ENCODE results near the gene TRIM37. TPM values are rescaled to one million over a fixed set of nuclear protein-coding genes. Genes with fewer than 3 reads are reported as not detected.
"Not testable (repeated sequence)": the region's sequence is repeated elsewhere in the genome, so short reads cannot be mapped to it uniquely, and the experiment has no call there.

Gene TRIM37
- total RNA-seq, 1 donor from 2014 or later = 24.8 TPM

- Mint-ChIP-seq H3K4me3 (ENCODE audit: unreplicated experiment) (no peak overlapping the region), H3K27me3 (ENCODE audit: unreplicated experiment) (no peaks in the 10 kb centered on the region), H3K36me3 (ENCODE audit: low read depth, unreplicated experiment) (no peaks in the 10 kb centered on the region), H3K4me1 (ENCODE audit: unreplicated experiment) (no peaks in the 10 kb centered on the region), H3K9me3 (ENCODE audit: unreplicated experiment) (no peaks in the 10 kb centered on the region), H3K27ac (ENCODE audit: unreplicated experiment) (no peak overlapping the region)
- no peak for TF ChIP-seq CTCF (IDR thresholded peaks at IDR 0.05; ENCODE audit: unreplicated experiment)
- no peak for DNase-seq (ENCODE audit: low spot score)
These were observed 141.5 kb downstream of the TRIM37 start for GRCh38 chr17:58965221-58965620.

GRCh38 chr17:58960068-58960467, 146.6 kb downstream of the TRIM37 start:
- no peak overlapping the region for H3K27ac Mint-ChIP-seq (ENCODE audit: unreplicated experiment)

GRCh38 chr17:58957725-58958073, 149.0 kb downstream of the TRIM37 start:
- not testable (repeated sequence) for DNase-seq (ENCODE audit: low spot score); H3K4me1 Mint-ChIP-seq (ENCODE audit: unreplicated experiment); H3K27me3 Mint-ChIP-seq (ENCODE audit: unreplicated experiment); H3K9me3 Mint-ChIP-seq (ENCODE audit: unreplicated experiment); H3K4me3 Mint-ChIP-seq (ENCODE audit: unreplicated experiment); H3K27ac Mint-ChIP-seq (ENCODE audit: unreplicated experiment); H3K36me3 Mint-ChIP-seq (ENCODE audit: low read depth, unreplicated experiment)

More at GRCh38 chr17:58960068-58960467, 146.6 kb downstream of the TRIM37 start:
- Mint-ChIP-seq H3K4me3 (ENCODE audit: unreplicated experiment) (no peak overlapping the region), H3K4me1 (ENCODE audit: unreplicated experiment) (no peaks in the 10 kb centered on the region), H3K9me3 (ENCODE audit: unreplicated experiment) (no peaks in the 10 kb centered on the region), H3K36me3 (ENCODE audit: low read depth, unreplicated experiment) (no peaks in the 10 kb centered on the region), H3K27me3 (ENCODE audit: unreplicated experiment) (no peaks in the 10 kb centered on the region)
- no peak for TF ChIP-seq CTCF (IDR thresholded peaks at IDR 0.05; ENCODE audit: unreplicated experiment)
- DNase-seq (ENCODE audit: low spot score) = no peak

GRCh38 chr17:58956997-58957724, 149.5 kb downstream of the TRIM37 start:
- DNase-seq (ENCODE audit: low spot score) = no peak
- TF ChIP-seq CTCF (IDR thresholded peaks at IDR 0.05; ENCODE audit: unreplicated experiment) = no peak
- no peaks in the 10 kb centered on the region for H3K9me3 Mint-ChIP-seq (ENCODE audit: unreplicated experiment)
- H3K36me3 Mint-ChIP-seq (ENCODE audit: low read depth, unreplicated experiment) = no peaks in the 10 kb centered on the region
- no peak overlapping the region for H3K27ac Mint-ChIP-seq (ENCODE audit: unreplicated experiment)
- H3K27me3 Mint-ChIP-seq (ENCODE audit: unreplicated experiment) = no peaks in the 10 kb centered on the region
- no peaks in the 10 kb centered on the region for H3K4me1 Mint-ChIP-seq (ENCODE audit: unreplicated experiment)
- H3K4me3 Mint-ChIP-seq (ENCODE audit: unreplicated experiment) = no peak overlapping the region

GRCh38 chr17:58954358-58954757, 152.3 kb downstream of the TRIM37 start:
- H3K36me3 Mint-ChIP-seq (ENCODE audit: low read depth, unreplicated experiment); H3K27me3 Mint-ChIP-seq (ENCODE audit: unreplicated experiment); H3K4me3 Mint-ChIP-seq (ENCODE audit: unreplicated experiment); H3K27ac Mint-ChIP-seq (ENCODE audit: unreplicated experiment); H3K9me3 Mint-ChIP-seq (ENCODE audit: unreplicated experiment); DNase-seq (ENCODE audit: low spot score); H3K4me1 Mint-ChIP-seq (ENCODE audit: unreplicated experiment): not testable (repeated sequence)

GRCh38 chr17:58947824-58948223, 158.9 kb downstream of the TRIM37 start:
- DNase-seq (ENCODE audit: low spot score) = no peak
- no peak for TF ChIP-seq CTCF (IDR thresholded peaks at IDR 0.05; ENCODE audit: unreplicated experiment)
- H3K36me3 Mint-ChIP-seq (ENCODE audit: low read depth, unreplicated experiment) = no peaks in the 10 kb centered on the region

More at GRCh38 chr17:58947824-58948223, 158.9 kb downstream of the TRIM37 start:
- Mint-ChIP-seq H3K4me1 (ENCODE audit: unreplicated experiment) (no peaks in the 10 kb centered on the region), H3K9me3 (ENCODE audit: unreplicated experiment) (peaks cover 4% of the 10 kb centered on the region), H3K27ac (ENCODE audit: unreplicated experiment) (no peak overlapping the region), H3K4me3 (ENCODE audit: unreplicated experiment) (no peak overlapping the region), H3K27me3 (ENCODE audit: unreplicated experiment) (no peaks in the 10 kb centered on the region)
